Upper lobe of right lung (tissue), 1 donor: ENCODE data around the gene SVEP1. TPM values are rescaled to one million over a fixed set of nuclear protein-coding genes. Genes with fewer than 3 reads are reported as not detected.
"Not testable (repeated sequence)": the region's sequence is repeated elsewhere in the genome, so short reads cannot be mapped to it uniquely, and the experiment has no call there.

Experiments
- ATAC-seq: fragments of 200-7000 bp; cut with Tn5 transposase; one replicate; pipeline ENCODE4 v1.9.1; 2020; ENCODE audit warnings: mild to moderate bottlenecking, moderate library complexity
- DNase-seq: peaks from one replicate; pipeline ENCODE4 v3.0.0-alpha.2; 2020
- H3K27ac ChIP-seq: fragments of 200-600 bp; one replicate; pipeline ENCODE4 v1.8.0; 2022
- H3K27me3 ChIP-seq: fragments of 200-600 bp; one replicate; pipeline ENCODE4 v1.8.0; 2022; ENCODE audit warnings: mild to moderate bottlenecking
- H3K36me3 ChIP-seq: fragments of 200-600 bp; one replicate; pipeline ENCODE4 v1.8.0; 2022
- H3K4me1 ChIP-seq: fragments of 200-600 bp; one replicate; pipeline ENCODE4 v1.8.0; 2022
- H3K4me3 ChIP-seq: fragments of 200-600 bp; one replicate; pipeline ENCODE4 v1.8.0; 2022; ENCODE audit warnings: mild to moderate bottlenecking
- H3K9me3 ChIP-seq: fragments of 200-600 bp; one replicate; pipeline ENCODE4 v1.8.0; 2022
- intact Hi-C: fragments of 100-400 bp; cut with DNase I; formaldehyde crosslinking; loops from one replicate; pipeline ENCODE4 v1.11.0; 2022
- total RNA-seq: library from RNA; stranded (reverse); fragmentation: NEBNext Ultra II Directional; extraction: Animal tissue kit (Norgen Biotek cat#: 25700); gene quantifications from one replicate; pipeline ENCODE4 v1.2.1, GENCODE V29; 2021
- TF ChIP-seq, protein P1 (sequence below): fragments of 200-600 bp; IDR thresholded peaks from one replicate; pipeline ENCODE4 v1.8.0; 2022; ENCODE audit warnings: antibody characterized with exemption
- donor health status: DM: no; HTN: yes; CAD: no; lungs with severe emphysema.

Gene SVEP1
- total RNA-seq, 1 donor from 2014 or later, result 88.1 TPM

DNA sequence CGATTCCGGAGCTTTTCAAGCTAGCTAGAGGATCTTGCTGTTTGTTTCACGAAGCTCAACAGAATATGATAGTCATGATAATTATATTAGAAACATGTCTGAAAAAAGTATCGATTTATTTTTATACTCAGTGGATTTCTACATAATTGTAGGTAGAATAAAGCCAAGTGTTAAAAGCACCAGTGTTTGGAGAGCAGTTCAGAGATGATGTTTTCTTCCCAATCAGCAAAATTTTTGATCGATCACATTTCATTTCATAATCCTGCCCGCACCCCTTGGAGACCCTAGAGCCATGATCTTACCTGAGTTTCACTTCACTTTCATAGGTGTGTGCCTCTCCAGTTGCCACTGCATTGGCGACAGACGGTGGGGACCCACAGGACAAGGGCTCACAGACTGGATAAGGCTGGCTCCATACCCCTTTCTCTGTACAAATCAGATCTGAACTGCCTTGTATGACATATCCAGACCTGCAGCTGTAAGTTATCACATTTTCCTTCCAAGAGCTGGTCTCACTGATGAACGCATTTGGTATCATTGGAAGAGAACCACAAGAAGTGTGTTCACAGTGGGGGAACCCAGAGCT, 173.6 kb downstream of the SVEP1 start:
- H3K9me3 ChIP-seq, result no peaks in the 10 kb centered on the region
- H3K27me3 ChIP-seq, result no peaks in the 10 kb centered on the region
- no peak for DNase-seq
- TF ChIP-seq, protein P1, sequence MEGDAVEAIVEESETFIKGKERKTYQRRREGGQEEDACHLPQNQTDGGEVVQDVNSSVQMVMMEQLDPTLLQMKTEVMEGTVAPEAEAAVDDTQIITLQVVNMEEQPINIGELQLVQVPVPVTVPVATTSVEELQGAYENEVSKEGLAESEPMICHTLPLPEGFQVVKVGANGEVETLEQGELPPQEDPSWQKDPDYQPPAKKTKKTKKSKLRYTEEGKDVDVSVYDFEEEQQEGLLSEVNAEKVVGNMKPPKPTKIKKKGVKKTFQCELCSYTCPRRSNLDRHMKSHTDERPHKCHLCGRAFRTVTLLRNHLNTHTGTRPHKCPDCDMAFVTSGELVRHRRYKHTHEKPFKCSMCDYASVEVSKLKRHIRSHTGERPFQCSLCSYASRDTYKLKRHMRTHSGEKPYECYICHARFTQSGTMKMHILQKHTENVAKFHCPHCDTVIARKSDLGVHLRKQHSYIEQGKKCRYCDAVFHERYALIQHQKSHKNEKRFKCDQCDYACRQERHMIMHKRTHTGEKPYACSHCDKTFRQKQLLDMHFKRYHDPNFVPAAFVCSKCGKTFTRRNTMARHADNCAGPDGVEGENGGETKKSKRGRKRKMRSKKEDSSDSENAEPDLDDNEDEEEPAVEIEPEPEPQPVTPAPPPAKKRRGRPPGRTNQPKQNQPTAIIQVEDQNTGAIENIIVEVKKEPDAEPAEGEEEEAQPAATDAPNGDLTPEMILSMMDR, result no peak
- H3K4me1 ChIP-seq, result no peaks in the 10 kb centered on the region
- H3K36me3 ChIP-seq, result peaks cover 7% of the 10 kb centered on the region
- no peak overlapping the region for H3K4me3 ChIP-seq
- ATAC-seq, result no peak
- no peak overlapping the region for H3K27ac ChIP-seq
- intact Hi-C loops, result no loop called here

DNA sequence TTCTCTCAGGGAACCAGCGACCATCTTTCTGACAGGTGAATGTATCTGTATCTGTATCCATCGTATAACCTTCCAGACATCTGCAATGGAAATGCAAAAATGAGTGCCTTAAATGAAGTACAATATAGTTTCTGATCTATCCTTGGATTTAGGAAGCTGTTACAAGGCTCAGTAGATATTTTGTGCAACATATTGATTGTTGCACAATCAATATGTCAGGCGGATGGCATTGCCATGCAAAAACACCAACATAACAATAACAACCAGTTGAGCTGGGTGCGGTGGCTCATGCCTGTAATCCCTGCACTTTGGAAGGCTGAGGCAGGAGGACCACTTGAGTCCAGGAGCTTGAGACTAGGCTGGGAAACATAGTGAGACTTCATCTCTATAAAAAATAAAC, 175.1 kb downstream of the SVEP1 start:
- intact Hi-C loops, result no loop called here

DNA sequence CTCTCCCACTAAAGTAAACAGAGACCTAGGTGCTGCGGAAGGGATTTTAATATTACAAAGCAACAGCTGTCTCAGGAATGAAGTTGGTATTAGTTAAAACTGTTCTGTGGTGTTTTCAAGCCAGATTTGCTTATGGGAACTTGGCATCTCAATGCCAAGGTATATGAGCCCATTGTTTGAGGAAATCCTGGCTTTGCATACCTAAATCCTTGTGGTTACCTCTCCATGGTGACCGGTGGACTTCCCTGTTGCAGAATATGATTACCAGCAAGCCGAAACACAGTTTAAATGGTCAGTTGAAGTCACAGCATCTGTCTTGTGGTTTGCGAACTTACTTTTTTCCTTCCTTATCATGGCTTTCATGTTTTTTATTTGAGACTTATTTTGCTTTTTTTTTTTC, 179.6 kb downstream of the SVEP1 start:
- H3K27me3 ChIP-seq, result no peaks in the 10 kb centered on the region
- no peak overlapping the region for H3K4me3 ChIP-seq
- ATAC-seq, result no peak
- no peak for DNase-seq
- intact Hi-C loops, result no loop called here
- H3K4me1 ChIP-seq, result no peaks in the 10 kb centered on the region
- peaks cover 13% of the 10 kb centered on the region for H3K36me3 ChIP-seq
- H3K9me3 ChIP-seq, result no peaks in the 10 kb centered on the region
- TF ChIP-seq, protein P1, result no peak
- H3K27ac ChIP-seq, result no peak overlapping the region

More for the DNA sequence above, 175.1 kb downstream of the SVEP1 start:
- ATAC-seq, result no peak
- Histone ChIP-seq H3K9me3 (no peaks in the 10 kb centered on the region), H3K4me1 (no peaks in the 10 kb centered on the region), H3K27me3 (no peaks in the 10 kb centered on the region), H3K36me3 (peaks cover 13% of the 10 kb centered on the region), H3K27ac (no peak overlapping the region), H3K4me3 (no peak overlapping the region)
- no peak for DNase-seq
- TF ChIP-seq, protein P1, result no peak

DNA sequence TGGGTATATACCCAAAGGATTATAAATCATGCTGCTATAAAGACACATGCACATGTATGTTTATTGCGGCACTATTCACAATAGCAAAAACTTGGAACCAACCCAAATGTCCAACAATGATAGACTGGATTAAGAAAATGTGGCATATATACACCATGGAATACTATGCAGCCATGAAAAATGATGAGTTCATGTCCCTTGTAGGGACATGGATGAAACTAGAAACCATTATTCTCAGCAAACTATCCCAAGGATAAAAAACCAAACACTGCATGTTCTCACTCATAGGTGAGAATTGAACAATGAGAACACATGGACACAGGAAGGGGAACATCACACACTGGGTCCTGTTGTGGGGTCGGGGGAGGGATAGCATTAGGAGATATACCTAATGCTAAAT, 180.5 kb downstream of the SVEP1 start:
- H3K9me3 ChIP-seq, H3K27ac ChIP-seq, H3K4me3 ChIP-seq, H3K27me3 ChIP-seq, ATAC-seq, DNase-seq, H3K4me1 ChIP-seq, H3K36me3 ChIP-seq, intact Hi-C loops: not testable (repeated sequence)

DNA sequence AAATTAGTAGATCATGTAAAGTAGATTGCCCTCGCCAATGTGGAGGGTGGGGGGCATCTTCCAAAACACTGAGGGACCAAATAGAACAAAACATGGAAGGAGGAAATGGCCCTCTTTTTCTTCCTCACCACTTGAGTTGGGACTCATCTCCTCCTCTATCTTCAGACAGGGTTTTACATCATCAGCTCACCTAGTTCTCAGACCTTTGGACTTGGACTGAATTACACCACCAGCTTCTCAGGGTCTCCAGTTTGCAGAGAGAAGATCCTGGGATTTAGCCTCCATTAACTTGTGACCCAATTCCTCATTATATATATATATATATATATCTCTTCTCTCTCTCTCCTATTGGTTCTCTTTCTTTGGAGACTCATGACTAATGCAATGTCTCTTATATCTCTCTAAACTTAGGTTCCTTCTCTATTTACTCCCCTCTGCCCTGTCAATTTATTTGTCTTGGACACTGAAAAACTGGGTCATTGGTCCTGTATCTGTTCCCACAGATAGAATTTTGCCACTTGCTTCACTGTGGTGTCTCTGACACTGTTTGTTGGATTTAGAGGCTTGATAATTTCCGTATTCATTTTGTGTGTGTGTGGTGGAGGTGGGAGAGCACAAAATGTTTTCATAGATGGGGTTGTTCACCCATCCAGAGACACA, 187.6 kb downstream of the SVEP1 start:
- Histone ChIP-seq H3K4me1 (no peaks in the 10 kb centered on the region), H3K9me3 (no peaks in the 10 kb centered on the region), H3K36me3 (no peaks in the 10 kb centered on the region), H3K27me3 (no peaks in the 10 kb centered on the region), H3K4me3 (no peak overlapping the region), H3K27ac (no peak overlapping the region)
- intact Hi-C loops, result no loop called here
- TF ChIP-seq, protein P1, result no peak
- ATAC-seq (no peak), DNase-seq (no peak)

DNA sequence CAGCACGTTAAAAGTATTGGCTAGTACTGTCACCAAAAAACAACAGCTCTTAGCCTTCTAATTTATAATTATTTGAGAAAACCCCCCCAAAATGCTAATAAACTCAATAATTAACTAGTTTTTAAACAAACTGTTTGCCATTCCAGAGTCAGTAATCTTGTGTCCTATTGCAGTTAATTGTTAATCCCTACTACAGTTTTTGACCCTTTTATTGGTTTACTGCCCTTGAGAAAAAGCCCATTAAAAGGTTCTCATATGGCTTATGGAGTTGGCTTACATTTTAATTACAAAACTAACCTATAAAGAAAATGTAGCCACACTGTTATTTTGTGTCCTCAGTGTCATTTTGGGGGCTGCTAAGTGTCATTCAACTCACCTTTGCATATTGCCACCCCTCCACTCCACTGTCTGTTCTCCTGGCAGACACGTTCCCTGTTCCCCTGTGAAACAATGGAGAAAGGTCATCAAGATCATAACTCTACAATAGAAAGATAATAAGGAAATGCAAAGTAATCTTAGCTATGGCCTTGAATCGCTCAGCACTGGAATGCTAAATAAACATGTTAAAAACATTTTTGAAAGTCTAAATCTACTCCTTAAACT, 190.3 kb downstream of the SVEP1 start:
- H3K27me3 ChIP-seq, result no peaks in the 10 kb centered on the region
- no peak overlapping the region for H3K27ac ChIP-seq
- ATAC-seq (no peak), DNase-seq (no peak)
- H3K4me1 ChIP-seq, result no peaks in the 10 kb centered on the region
- intact Hi-C loops, result no loop called here
- TF ChIP-seq, protein P1, result no peak
- H3K36me3 ChIP-seq, result no peaks in the 10 kb centered on the region
- no peak overlapping the region for H3K4me3 ChIP-seq
- no peaks in the 10 kb centered on the region for H3K9me3 ChIP-seq
